Right renal cortex interstitium (tissue), 3 donors: ENCODE measurements around the gene VMO1. TPM values are rescaled to one million over a fixed set of nuclear protein-coding genes. Genes with fewer than 3 reads are reported as not detected.

ENCODE experiments used
- DNase-seq, 3 donors: peaks; one replicate each; pipeline ENCODE4 v3.0.0-alpha.2; 2013; ENCODE audit warnings: low read depth in 3 of 3, low spot score in 2 of 3
- polyA plus RNA-seq, 3 donors: library from polyadenylated mRNA; unstranded; fragments of 120-200 nt; gene quantifications; one replicate each; pipeline ENCODE4 v1.2.1, GENCODE V29; 2013; ENCODE audit not compliant: insufficient read length in 3 of 3

Gene VMO1
- polyA plus RNA-seq, 3 donors, result 0.33 to 0.61 (median 0.39) TPM

DNA sequence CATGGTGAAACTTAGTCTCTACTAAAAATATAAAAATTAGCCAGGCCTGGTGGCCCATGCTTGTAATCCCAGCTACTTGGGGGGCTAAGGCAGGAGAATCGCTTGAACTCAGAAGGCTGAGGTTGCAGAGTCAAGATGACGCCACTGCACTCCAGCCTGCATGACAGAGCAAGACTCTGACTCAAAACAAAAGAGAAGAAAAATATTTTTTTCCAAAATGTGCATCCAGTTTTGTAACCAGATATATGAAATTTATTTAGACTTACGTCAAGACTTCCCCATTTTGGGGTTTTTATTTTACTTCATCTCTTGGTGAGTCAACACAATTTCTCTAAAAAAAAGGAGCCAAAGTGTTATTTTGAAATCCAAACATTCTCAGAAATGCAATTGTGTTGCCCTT is 20.0 kb downstream of the VMO1 start:
- DNase-seq, result no peak

DNA sequence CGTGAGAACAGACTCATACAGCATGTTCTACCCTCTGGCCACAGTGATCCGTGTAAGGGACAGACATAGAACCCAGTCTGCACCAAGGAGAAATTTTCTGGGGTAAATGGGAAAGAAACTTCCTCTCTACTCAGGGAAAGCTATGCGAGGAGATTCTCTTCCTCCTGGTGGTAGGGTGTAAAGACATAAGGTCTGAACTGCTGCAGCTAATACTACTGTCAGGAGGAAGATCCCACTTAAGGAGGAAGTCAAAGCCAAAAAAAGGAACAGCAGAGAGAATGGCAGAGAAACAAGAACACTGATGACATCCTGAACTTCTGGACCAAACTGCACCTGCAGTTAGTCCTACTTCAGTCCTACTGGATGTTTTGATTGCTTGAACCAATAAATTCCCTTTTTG is 21.6 kb downstream of the VMO1 start:
- no peak for DNase-seq

DNA sequence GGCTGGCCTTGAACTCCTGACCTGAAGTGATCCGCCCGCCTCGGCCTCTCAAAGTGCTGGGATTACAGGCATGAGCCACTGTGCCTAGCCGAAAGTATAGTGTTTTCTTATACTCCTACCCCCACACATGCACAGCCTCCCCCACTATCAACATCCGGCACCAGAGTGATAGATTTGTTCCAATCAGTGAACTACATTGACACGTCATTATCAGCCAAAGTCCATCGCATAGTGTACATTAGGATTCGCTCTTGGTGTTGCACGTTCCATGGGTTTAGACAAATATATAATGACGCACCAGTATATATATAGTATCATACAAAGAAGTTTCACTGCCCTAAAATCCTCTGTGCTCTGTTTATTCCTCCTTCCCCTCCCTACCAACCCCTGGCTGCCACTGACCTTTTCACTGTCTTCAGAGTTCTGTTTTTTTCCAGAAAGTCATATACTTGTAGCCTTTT is 26.4 kb downstream of the VMO1 start:
- no peak for DNase-seq

DNA sequence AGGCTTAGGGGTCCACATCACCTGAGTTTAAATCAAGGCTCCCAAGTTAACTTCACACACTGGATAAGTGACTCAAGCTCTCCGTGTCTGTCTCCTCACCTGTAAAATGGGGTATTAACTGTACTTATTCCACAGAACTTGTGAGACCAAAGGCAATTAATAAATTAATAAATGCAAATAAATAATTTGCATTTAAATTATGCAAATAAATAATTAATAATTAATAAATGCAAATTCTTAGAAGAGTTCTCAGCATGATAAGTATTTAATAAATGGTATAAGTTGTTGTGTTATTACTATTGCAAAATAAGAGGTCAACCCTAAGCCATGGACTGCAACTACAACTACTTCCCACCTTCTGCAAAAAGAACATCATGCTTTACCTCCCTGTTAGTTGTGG is 32.8 kb downstream of the VMO1 start:
- no peak for DNase-seq

DNA sequence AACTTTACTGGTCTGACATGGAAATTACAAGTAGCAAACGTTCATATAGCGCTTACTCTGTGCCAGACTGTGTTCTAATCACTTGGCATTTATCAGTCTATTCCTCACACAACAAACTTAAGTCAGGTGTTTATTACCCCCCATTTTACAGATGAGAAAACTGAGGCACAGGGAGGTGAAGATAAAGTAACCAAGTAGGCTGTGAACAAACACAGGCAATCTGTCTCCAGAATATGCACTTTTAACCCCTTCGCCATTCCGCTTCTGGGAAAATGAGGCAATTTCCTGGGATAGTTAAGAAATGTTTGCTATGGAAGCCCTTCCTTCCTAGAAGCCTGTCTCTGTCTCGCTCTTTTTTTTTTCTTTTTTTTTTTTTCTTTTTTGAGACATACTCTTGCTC is 34.2 kb downstream of the VMO1 start:
- DNase-seq, result no peak

DNA sequence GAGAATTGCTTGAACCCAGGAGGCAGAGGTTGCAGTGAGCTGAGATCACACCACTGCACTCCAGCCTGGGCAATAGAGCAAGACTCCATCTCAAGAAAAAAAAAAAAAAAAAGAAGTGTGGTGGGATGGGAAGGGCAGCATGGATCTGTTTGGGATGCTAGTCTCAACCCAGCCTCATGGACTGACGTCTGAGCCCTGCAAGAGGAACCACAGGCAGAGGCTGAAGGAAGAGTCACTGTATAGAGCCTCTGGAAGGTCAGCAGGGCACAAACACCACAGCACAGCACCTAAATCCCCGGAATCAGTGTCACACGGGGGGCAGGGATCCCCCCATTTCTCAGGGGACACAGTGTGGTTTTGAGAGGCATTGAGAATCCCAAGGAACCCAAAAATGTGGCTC is 35.6 kb downstream of the VMO1 start:
- no peak for DNase-seq

DNA sequence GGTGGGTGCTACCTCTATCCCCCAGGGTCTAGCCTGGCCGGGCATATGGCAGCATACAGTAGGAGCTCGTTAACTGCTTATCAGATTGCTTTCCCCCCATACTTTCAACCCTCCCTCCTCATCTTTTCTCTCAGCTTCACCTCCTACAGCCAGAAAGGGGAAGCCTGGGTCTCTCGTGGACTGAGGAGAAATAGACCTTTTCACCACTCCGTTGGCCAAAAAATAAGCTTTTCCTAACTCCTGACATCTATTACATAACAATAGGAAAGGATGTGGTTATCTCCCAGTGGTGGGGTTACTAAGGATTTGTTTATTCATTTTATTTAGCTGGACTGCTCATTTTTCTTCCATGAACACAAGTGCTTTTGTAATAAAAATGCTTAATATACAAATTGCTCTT is 37.5 kb downstream of the VMO1 start:
- no peak for DNase-seq

DNA sequence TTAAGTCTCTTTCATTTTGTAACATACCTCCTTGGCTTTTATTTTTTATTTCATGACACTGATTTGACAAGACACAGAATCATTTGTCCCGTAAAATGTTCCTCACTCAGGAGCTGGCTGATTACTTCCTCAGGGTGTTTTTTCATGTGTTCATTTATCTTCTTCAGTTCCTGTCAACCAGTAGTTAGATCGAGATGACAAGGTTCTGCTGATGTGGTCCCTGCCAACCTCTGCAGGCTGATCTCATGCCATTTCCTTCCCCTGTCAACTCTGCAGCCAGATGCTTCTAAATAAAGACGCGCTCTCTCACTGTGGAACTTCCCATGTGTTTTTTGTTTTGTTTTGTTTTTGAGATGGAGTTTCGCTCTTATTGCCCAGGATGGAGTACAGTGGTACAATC is 38.3 kb downstream of the VMO1 start:
- no peak for DNase-seq

DNA sequence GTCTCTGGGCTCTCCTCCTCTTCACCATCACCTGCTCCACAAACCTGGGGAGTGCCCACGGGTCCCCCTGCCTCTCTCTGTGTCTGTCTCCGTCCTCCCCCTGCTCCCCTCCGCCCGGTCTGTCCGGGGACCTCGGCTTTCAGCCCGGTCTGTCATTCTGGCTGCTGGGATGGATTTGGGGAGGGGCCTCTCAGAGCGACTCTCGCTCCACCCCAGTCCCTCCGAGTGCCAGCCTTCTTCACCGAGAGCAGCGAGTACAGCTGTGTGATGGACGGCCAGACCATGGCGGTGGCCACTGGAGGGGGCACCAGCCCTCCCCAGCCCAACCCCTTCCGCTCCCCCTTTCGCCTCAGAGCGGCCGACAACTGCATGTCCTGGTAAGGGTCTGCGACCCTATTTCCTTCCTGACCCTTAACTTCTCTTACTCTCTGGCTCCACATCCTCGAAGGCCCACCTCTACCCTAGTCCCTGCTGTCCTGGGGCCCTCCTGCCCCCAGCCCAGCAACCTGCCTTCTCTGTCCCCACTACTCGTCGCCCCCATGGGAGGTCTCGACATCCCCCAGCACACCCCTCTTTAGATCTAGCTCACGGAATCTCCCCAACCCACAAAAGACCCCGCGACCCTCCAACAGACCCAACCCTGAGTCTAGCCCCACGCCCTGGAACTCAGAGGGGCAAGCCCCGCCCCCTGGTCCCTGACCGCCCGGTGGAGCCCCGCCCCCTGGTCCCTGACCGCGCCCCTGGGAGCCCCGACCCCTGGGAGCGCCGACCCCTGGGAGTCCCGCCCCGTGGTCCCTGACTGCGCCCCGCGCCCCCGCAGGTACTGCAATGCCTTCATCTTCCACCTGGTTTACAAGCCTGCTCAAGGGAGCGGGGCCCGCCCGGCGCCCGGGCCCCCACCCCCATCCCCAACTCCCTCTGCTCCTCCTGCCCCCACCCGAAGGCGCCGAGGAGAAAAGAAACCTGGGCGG is 40.9 kb downstream of the VMO1 start:
- DNase-seq, result no peak

DNA sequence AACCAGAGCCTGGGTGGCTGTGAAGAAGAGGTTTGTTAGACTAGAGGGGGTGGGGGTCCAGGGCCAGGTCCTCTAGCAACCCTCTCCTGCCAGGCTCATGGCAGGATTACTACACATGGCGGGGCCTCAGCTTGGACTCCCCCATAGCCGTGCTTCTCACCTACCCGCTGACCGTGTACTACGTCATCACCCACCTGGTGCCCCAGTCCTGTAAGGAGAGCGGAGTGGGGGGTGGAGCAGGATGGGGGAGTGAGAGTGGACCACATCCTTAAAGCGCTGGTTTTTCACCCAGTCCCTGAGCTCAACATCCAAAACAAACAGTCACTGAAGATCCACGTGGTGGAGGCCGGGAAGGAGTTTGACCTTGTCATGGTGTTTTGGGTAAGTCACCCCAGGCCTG is 42.3 kb downstream of the VMO1 start:
- no peak for DNase-seq

DNA sequence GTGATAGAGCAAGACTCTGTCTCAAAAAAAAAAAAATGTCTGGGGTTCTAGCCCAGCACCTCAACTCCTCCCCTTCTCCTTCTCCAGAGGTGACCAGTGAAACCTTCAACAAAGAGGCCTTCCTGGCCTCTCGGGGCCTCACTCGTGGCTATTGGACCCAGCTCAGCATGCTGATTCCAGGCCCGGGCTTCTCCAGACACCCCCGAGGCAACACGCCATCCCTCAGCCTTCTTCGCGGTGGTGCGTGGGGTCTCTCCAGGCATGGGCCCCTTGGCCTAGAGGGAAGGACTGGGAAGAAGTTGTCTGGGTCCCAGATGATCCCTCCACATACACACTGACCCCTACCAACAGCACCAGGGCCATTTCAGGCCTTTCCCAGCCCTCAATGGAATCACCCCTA is 42.9 kb downstream of the VMO1 start:
- no peak for DNase-seq

DNA sequence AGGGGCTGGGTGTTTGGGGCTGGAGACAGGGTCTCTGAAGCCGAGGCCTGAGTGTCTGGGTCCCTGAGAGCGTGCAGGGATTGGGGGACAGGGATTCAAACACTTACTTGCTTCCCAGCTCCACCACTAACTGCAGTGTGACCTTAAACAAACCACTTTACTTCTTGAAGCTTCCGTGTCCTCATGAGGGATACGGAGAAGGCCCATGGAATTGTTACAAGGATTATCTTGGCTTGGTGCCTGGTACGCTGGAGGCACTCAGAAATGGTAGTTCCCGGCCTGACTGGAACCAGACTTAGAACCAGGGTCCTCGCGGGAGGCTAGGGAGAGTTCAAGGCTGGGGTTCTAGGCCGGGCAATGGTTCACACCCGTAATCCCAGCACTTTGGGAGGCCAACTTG is 43.5 kb downstream of the VMO1 start:
- no peak for DNase-seq

DNA sequence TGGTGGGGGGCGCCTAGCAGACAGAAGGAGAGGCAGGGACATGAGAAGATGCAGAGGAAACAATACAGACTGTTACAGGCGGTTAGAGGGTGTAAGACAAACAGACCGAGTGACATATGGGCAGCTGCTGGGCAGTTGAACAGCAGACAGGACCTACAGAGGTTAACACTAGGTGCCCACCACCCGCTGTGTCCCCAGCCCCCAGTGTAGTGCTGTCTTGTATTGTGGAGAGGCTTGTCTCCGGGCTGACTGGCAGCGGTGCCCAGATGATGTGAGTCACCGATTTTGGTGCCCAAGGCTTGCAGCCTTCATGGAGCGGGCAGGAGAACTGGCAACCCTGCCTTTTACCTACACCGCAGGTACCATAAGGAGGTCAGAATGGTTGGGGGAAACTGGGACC is 44.0 kb downstream of the VMO1 start:
- DNase-seq, result no peak

DNA sequence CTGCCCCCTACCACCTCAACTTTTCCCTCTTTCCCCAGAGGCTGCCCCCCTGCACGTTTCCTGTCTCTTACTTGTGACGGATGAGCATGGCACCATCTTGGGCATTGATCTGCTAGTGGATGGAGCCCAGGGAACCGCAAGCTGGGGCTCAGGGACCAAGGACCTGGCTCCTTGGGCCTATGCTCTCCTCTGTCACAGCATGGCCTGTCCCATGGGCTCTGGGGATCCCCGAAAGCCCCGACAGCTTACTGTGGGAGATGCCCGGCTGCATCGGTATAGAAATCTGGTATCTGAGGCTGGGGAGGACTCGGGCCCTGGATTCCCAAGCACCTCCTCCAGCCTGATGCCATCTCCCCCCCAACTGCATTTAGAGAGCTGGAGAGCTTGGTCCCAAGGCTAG is 44.6 kb downstream of the VMO1 start:
- DNase-seq, result no peak

DNA sequence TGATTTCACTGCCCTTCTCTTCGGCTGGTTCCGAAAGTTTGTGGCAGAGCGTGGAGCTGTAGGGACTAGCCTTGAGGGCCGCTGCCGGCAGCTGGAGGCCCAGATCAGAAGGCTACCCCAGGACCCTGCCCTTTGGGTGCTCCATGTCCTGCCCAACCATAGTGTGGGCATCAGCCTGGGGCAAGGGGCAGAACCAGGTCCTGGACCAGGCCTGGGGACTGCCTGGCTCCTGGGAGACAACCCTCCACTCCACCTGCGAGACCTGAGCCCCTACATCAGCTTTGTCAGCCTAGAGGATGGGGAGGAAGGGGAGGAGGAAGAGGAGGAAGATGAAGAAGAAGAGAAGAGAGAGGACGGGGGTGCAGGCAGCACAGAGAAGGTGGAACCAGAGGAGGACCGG is 45.6 kb downstream of the VMO1 start:
- DNase-seq, result no peak

DNA sequence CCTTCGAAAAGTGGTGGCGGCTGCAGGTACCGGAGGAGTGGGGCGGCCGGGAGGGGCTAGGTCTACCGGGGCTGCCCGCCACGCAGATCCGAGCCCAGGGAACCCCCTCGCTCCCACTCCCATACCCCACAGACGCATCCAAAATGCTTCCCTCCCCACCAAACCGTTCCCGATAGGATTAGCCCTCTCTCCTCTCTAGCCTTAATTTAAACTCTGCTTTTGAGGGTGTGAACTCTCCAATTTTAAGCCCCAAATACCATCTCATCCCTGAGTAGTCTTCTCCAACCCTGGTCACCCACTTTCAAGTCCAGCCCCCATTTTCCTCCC is 46.2 kb downstream of the VMO1 start:
- DNase-seq, result no peak

DNA sequence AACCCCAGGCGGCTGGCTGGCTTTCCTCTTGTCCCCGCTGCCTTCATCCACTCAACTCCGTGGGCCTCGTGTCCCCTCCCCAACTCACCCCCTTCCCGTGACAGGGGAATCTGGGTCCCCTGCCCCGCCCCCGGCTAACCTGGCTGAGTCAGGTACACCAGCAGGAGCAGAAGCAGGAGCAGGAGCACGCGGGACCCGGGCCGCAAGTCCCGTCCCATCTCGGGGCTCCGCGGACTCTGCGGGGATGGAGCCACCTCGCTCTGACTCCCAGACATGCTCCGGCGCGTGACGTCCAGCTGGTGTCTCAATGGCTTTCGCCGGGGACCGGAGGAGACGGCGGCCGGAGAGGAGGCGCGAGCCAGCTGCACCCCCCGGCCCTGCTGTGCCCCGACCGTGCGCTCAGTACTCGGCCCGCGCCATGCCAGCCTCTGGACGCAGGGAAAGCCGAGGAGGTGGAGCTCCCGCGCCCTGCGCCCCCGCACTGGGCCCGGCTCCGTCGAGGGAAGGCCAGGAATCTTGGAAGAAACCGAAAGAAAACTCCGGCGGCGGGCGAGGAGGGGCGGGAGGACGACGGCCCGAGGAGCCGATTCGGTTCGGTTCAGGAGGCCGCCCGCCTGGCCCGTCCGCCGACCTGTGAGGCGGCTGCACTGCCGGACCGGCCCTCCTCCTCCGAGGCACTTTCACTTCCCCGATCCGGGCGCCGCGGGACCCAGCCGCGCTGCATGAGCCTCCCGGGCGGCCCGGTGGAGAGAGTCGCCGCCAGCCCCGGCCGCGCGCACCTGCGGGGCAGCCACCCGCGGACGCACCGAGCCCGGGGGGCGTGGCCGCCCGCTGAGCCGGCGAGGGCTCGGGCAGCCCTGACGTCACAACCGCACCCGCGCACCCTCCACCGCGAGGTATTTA is 46.8 kb downstream of the VMO1 start, which contains the start of the genes CXCL16 and ZMYND15:
Gene CXCL16, minus strand, starts transcription at position 807 of the 903 bp plus-strand sequence. Its CDS starts 589 bp downstream, at position 218.
Gene ZMYND15, plus strand, starts transcription at position 712 of the 903 bp plus-strand sequence. CDS start 716 bp downstream, outside the sequence.
- no peak for DNase-seq

DNA sequence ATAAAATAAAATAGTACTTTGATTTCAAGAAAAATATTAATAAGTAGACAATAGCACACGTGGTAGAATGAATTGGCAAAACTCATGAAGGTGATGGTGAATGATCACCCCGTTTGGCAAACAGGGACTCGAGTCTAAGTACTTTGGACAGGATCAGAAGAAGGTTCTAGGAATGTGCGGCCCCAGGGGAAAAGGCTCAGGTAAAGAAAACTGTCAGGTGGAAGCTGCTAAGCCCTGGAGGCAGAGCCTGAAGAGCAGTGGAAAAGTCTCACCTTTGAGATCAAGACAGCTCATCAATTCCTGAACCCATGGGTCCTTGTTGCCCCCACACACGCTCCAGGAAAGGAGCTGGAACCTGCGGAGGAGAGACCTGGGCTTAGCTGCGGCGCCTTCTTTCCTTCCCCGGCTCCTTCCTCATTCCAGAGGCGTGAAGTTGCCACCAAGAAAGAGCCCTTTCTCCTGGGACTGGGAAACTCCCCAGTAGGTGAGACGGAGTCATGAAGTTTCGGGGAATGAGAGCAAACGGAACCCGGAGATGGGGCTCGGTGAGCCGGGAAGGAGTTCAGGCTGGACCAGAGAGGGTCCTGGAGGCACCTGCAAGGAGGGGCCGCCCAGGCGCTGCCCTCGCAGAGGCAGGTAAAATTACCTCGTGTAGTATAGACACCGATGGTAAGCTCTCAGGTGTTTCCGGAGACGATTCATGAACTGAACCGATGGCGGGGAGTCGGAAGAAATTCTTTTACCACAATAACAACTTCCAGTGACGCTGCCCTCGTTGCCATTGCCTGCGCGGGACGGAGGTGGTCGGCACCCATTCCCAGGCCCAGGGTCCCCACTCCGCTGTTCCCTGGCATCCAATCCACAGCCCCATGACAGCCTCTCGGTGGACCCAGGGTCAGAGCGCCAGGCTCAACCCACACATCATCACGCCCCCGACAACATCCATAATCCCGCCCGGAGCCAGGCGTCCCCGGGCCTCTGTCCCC is 47.7 kb downstream of the VMO1 start:
- no peak for DNase-seq

DNA sequence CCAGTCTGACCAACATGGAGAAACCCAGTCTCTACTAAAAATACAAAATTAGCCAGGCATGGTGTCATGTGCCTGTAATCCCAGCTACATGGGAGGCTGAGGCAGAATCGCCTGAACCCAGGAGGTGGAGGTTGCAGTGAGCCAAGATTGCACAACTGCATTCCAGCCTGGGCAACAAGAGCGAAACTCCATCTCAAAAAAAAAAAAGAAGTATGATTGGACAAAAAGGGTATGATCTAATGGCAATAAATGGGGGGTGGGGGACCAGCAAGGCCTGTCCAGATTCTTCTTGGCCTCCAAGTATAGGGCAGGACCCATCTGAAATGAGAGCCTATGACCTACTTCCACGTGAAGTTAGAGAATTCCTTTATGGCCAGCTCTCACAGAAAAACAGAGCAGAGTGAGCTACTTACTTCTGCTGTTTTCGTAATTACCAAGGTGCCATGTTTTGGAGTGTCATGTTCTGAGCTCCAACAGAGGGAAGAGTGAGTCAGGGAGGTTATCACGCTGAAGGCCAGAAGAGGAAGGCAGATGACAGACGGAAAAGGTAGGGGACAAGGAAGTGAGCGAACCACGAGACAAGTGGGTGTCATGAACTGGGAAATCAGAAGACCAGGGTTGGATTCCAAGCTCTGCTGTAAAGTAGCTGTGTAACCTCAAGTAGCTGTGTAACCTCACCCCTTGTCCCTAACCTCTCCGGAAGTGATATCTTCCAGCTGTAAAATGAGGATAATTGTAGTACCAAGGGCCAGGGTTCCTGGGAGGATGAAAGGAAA is 50.1 kb downstream of the VMO1 start:
- no peak for DNase-seq
